ENCODE data around the gene GTF3C4. TPM values are rescaled to one million over a fixed set of nuclear protein-coding genes. Genes with fewer than 3 reads are reported as not detected.
A peak's percentile ranks its signal among the peaks of the same experiment; 100 is the strongest.

GTF3C4 gene
- total RNA-seq, 1 donor from 2014 or later: 19.6 TPM

DNA sequence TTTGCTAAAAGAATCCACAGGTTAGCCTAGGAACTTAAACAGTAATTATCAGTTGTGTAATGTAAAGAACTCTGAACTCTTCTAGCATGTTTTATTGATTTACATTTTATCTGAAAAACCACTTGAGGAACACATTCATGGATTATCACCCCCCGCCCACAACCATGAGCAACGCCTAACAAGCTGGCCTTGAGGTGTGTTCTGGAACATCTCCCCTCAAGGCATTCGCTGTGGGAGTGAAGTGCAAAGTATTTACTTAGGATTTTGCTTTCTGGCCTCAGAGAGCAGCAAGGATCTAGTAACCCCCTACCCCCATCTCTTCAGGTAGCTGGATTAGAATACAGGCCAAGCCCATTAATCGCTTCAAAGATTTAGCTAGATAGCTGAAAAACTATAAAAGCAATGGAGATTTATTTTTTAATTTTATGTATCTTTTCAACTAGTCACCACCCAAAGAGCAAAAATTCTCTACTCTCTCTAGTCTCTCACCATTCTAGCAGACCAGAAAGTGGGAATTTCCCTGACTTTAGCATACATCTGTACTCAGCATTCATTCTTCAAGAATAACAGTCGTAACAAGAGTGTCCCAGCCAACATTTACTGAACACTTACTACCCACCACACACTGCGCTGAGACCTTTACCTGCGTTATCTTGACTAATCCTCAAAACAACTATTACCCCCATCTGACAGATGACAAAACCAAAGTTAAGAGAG lies 37.7 kb upstream of the GTF3C4 start:
- DNase-seq: no peak
- H3K9me3 Mint-ChIP-seq (ENCODE audit: unreplicated experiment): no peaks in the 10 kb centered on the region
- peaks cover 15% of the 10 kb centered on the region for H3K4me1 Mint-ChIP-seq (ENCODE audit: low read depth, unreplicated experiment)
- H3K4me3 Mint-ChIP-seq (ENCODE audit: unreplicated experiment): no peak overlapping the region
- H3K36me3 Mint-ChIP-seq (ENCODE audit: unreplicated experiment): no peaks in the 10 kb centered on the region
- no peak overlapping the region for H3K27ac Mint-ChIP-seq (ENCODE audit: unreplicated experiment)
- TF ChIP-seq, protein P1, sequence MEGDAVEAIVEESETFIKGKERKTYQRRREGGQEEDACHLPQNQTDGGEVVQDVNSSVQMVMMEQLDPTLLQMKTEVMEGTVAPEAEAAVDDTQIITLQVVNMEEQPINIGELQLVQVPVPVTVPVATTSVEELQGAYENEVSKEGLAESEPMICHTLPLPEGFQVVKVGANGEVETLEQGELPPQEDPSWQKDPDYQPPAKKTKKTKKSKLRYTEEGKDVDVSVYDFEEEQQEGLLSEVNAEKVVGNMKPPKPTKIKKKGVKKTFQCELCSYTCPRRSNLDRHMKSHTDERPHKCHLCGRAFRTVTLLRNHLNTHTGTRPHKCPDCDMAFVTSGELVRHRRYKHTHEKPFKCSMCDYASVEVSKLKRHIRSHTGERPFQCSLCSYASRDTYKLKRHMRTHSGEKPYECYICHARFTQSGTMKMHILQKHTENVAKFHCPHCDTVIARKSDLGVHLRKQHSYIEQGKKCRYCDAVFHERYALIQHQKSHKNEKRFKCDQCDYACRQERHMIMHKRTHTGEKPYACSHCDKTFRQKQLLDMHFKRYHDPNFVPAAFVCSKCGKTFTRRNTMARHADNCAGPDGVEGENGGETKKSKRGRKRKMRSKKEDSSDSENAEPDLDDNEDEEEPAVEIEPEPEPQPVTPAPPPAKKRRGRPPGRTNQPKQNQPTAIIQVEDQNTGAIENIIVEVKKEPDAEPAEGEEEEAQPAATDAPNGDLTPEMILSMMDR (IDR thresholded peaks at IDR 0.05; ENCODE audit: partially characterized antibody, unreplicated experiment): no peak
- H3K27me3 Mint-ChIP-seq (ENCODE audit: unreplicated experiment): peaks cover 1% of the 10 kb centered on the region

DNA sequence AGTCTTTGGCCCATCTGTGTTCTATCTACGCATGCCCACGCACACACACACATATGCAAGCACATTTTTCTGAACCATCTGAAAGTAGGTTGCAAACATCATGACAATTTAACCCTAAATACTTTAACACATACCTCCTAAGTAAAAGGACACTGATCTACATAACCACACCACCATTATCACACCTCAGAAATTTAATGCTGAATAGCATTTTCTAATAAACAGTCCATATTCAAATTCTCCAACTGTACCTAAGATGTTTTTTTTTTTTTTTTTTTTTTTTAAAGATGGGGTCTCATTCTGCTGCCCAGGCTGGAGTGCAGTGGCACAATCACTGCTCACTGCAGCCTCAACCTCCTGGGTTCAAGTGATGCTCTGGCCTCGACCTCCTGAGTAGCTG lies 35.9 kb upstream of the GTF3C4 start:
- DNase-seq: no peak
- no peaks in the 10 kb centered on the region for H3K9me3 Mint-ChIP-seq (ENCODE audit: unreplicated experiment)
- H3K4me1 Mint-ChIP-seq (ENCODE audit: low read depth, unreplicated experiment): peaks cover 12% of the 10 kb centered on the region
- no peak overlapping the region for H3K4me3 Mint-ChIP-seq (ENCODE audit: unreplicated experiment)
- H3K27ac Mint-ChIP-seq (ENCODE audit: unreplicated experiment): no peak overlapping the region
- TF ChIP-seq, protein P1 (IDR thresholded peaks at IDR 0.05; ENCODE audit: partially characterized antibody, unreplicated experiment): no peak
- peaks cover 1% of the 10 kb centered on the region for H3K27me3 Mint-ChIP-seq (ENCODE audit: unreplicated experiment)
- H3K36me3 Mint-ChIP-seq (ENCODE audit: unreplicated experiment): no peaks in the 10 kb centered on the region

DNA sequence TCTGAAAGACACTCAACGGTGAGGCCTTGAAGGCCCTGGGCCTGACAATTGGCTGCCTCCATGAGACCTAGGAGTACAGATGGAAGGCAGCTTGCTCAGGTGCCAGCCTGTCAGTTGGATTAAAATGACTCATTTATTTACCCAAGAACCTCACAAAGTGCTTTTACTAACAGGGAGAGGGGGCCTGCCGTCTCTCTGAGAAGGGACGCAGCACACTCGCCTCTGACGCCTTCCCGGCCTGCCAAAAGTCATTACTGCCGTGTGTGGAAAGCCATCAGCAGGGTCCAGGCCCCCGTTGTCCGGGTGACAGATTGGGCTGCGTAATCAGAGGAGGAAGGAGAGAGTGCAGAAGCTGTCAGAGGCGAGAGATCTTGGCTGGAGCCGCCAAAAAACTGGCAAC lies 32.9 kb upstream of the GTF3C4 start:
- peaks cover 2% of the 10 kb centered on the region for H3K4me1 Mint-ChIP-seq (ENCODE audit: low read depth, unreplicated experiment)
- TF ChIP-seq, protein P1 (IDR thresholded peaks at IDR 0.05; ENCODE audit: partially characterized antibody, unreplicated experiment): no peak
- H3K4me3 Mint-ChIP-seq (ENCODE audit: unreplicated experiment): no peak overlapping the region
- H3K27me3 Mint-ChIP-seq (ENCODE audit: unreplicated experiment): peaks cover 1% of the 10 kb centered on the region
- peak overlapping the region; percentile 4 for H3K27ac Mint-ChIP-seq (ENCODE audit: unreplicated experiment)
- H3K36me3 Mint-ChIP-seq (ENCODE audit: unreplicated experiment): no peaks in the 10 kb centered on the region
- no peaks in the 10 kb centered on the region for H3K9me3 Mint-ChIP-seq (ENCODE audit: unreplicated experiment)
- peak; percentile 20 for DNase-seq

DNA sequence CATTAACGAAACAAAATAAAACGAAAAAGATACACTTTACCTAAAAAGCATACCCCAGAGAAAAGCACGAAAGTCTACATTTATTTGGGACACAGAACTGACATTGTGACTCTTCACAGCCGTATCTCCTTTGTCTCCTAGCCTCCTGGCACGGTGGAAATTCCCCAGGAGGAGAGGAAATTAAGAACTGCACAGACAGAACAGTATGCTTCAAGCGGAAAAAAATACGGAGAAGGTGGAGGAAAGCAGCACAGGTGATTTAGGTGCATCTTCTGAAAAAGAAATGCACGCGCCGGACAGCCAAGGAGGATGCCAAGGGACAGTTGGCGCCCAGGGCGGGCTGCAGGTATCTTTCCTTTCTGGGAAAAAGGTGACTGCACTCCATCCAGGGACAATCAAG lies 32.5 kb upstream of the GTF3C4 start:
- DNase-seq: no peak
- Mint-ChIP-seq H3K27me3 (ENCODE audit: unreplicated experiment) (peaks cover 1% of the 10 kb centered on the region), H3K4me1 (ENCODE audit: low read depth, unreplicated experiment) (no peaks in the 10 kb centered on the region), H3K9me3 (ENCODE audit: unreplicated experiment) (no peaks in the 10 kb centered on the region), H3K4me3 (ENCODE audit: unreplicated experiment) (no peak overlapping the region), H3K36me3 (ENCODE audit: unreplicated experiment) (no peaks in the 10 kb centered on the region), H3K27ac (ENCODE audit: unreplicated experiment) (peak overlapping the region; percentile 4)
- TF ChIP-seq, protein P1 (IDR thresholded peaks at IDR 0.05; ENCODE audit: partially characterized antibody, unreplicated experiment): no peak

DNA sequence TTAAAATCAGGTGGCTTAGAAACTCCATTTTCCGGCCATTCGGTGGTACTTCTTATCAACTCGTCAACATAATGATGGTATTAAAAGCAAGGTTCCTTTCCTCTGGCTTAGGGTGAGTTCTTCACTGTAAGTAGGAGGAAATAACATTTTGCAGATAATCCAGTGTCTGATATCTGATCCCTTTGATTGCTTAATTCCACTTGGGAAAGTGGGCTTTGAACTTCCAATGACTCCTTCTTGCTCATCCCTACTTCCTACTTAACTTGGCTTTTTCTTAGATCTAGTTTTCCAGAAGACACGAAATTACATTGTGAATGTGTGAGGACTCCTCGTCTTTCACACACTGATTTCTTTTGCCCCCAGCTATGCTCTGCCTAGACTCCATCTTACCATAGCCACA lies 32.0 kb upstream of the GTF3C4 start:
- TF ChIP-seq, protein P1 (IDR thresholded peaks at IDR 0.05; ENCODE audit: partially characterized antibody, unreplicated experiment): no peak
- no peaks in the 10 kb centered on the region for H3K36me3 Mint-ChIP-seq (ENCODE audit: unreplicated experiment)
- H3K9me3 Mint-ChIP-seq (ENCODE audit: unreplicated experiment): no peaks in the 10 kb centered on the region
- no peaks in the 10 kb centered on the region for H3K4me1 Mint-ChIP-seq (ENCODE audit: low read depth, unreplicated experiment)
- no peak overlapping the region for H3K4me3 Mint-ChIP-seq (ENCODE audit: unreplicated experiment)
- DNase-seq: no peak
- no peak overlapping the region for H3K27ac Mint-ChIP-seq (ENCODE audit: unreplicated experiment)
- H3K27me3 Mint-ChIP-seq (ENCODE audit: unreplicated experiment): peaks cover 1% of the 10 kb centered on the region

All from glutamatergic neuron (in vitro differentiated cells).